Left renal pelvis (tissue), 4 donors: Measurements from ENCODE around the gene ATP1B4. TPM values are rescaled to one million over a fixed set of nuclear protein-coding genes. Genes with fewer than 3 reads are reported as not detected.
"Not testable (repeated sequence)": the region's sequence is repeated elsewhere in the genome, so short reads cannot be mapped to it uniquely, and the experiment has no call there.

Experiments used
- DNase-seq, 4 donors: peaks; one replicate each; pipeline ENCODE4 v3.0.0-alpha.2; 2013; ENCODE audit warnings: low read depth in 4 of 4, low spot score in 3 of 4
- polyA plus RNA-seq, 4 donors: library from polyadenylated mRNA; unstranded; fragments of 120-200 nt; gene quantifications; one replicate each; pipeline ENCODE4 v1.2.1, GENCODE V29; 2013; ENCODE audit not compliant: insufficient read length in 4 of 4

The ATP1B4 gene
- under 1 TPM in 3 of 4 donors, not detected in 1; 0.04 to 0.10 (median 0.05) TPM for polyA plus RNA-seq

GRCh38 chrX:120361764-120362305 is at the start of gene ATP1B4:
Gene ATP1B4, plus strand, starts transcription at chrX:120362089. Its CDS starts 80 bp downstream, at chrX:120362169.
- no peak for DNase-seq

GRCh38 chrX:120315776-120316175 is 46.1 kb upstream of the ATP1B4 start:
- no peak for DNase-seq

- no peak for DNase-seq
These were observed 45.2 kb upstream of the ATP1B4 start for GRCh38 chrX:120316587-120317283.

GRCh38 chrX:120318411-120318810 is 43.5 kb upstream of the ATP1B4 start:
- DNase-seq = no peak

- DNase-seq = no peak
These were observed 40.2 kb upstream of the ATP1B4 start for GRCh38 chrX:120321520-120322281.

GRCh38 chrX:120331116-120331515 is 30.8 kb upstream of the ATP1B4 start:
- no peak for DNase-seq

- no peak for DNase-seq
These were observed 29.5 kb upstream of the ATP1B4 start for GRCh38 chrX:120332394-120332793.

GRCh38 chrX:120334151-120334550 is 27.7 kb upstream of the ATP1B4 start:
- no peak for DNase-seq

- no peak for DNase-seq
These were observed 27.3 kb upstream of the ATP1B4 start for GRCh38 chrX:120334603-120335002.

- no peak for DNase-seq
These were observed 26.6 kb upstream of the ATP1B4 start for GRCh38 chrX:120335289-120335688.

- DNase-seq = no peak
These were observed 25.0 kb upstream of the ATP1B4 start for GRCh38 chrX:120336899-120337298.

- not testable (repeated sequence) for DNase-seq
These were observed 17.3 kb upstream of the ATP1B4 start for GRCh38 chrX:120344566-120344965.

GRCh38 chrX:120350450-120351138 is 11.3 kb upstream of the ATP1B4 start:
- DNase-seq = no peak

GRCh38 chrX:120356084-120356483 is 5.8 kb upstream of the ATP1B4 start:
- no peak for DNase-seq

- DNase-seq = no peak
These were observed 4.7 kb upstream of the ATP1B4 start for GRCh38 chrX:120357186-120357585.

GRCh38 chrX:120358737-120359456 is 3.0 kb upstream of the ATP1B4 start:
- DNase-seq = no peak

- DNase-seq = no peak
These were observed 3.4 kb downstream of the ATP1B4 start for GRCh38 chrX:120365320-120365719.

- no peak for DNase-seq
These were observed 4.1 kb downstream of the ATP1B4 start for GRCh38 chrX:120365968-120366367.

- no peak for DNase-seq
These were observed 4.9 kb downstream of the ATP1B4 start for GRCh38 chrX:120366794-120367193.

GRCh38 chrX:120367402-120368109 is 5.7 kb downstream of the ATP1B4 start:
- no peak for DNase-seq
